Pancreas (tissue), 10 donors: Measurements from ENCODE around the gene ANKRD23. TPM values are rescaled to one million over a fixed set of nuclear protein-coding genes. Genes with fewer than 3 reads are reported as not detected.

Source experiments
- ATAC-seq, 4 donors: fragments of 200-7000 bp; cut with Tn5 transposase; one replicate each; pipeline versions ENCODE4 v1.8.0 to v1.9.1; 2020; ENCODE audit warnings: mild to moderate bottlenecking in 4 of 4, moderate library complexity in 4 of 4
- DNase-seq, 6 donors: peaks; one replicate each; pipeline ENCODE4 v3.0.0-alpha.2; 2020
- FAIRE-seq: peaks from 2 replicates; lab custom pipeline; 2012; peaks lifted over from hg19 to GRCh38; lab: Jason Lieb, UNC
- H3K27ac ChIP-seq, 4 donors: fragments of 200-600 bp; sonication (generic); 1 replicate in 3 of 4; 2 replicates in 1 of 4; pipeline versions ENCODE4 v1.5.0 to v1.8.0; 2020
- H3K27me3 ChIP-seq, 4 donors: fragments of 200-600 bp; one replicate each; pipeline ENCODE4 v1.8.0; 2021
- H3K36me3 ChIP-seq, 3 donors: fragments of 200-600 bp; sonication (generic) in 1 of 3; one replicate each; pipeline versions ENCODE4 v1.5.0 to v1.8.0; 2020 to 2021
- H3K4me1 ChIP-seq, 3 donors: fragments of 200-600 bp; one replicate each; pipeline ENCODE4 v1.8.0; 2021
- H3K4me3 ChIP-seq, 4 donors: fragments of 200-600 bp; sonication (generic) in 2 of 4; one replicate each; pipeline versions ENCODE4 v1.5.0 to v1.8.0; 2020 to 2021
- H3K9me3 ChIP-seq, 4 donors: fragments of 200-600 bp; one replicate each; pipeline ENCODE4 v1.8.0; 2021
- CTCF ChIP-seq, 4 donors: fragments of 200-600 bp; sonication (generic) in 3 of 4; IDR thresholded peaks; one replicate each; pipeline versions ENCODE4 v1.5.0 to v1.8.0; 2021; ENCODE audit warnings: antibody characterized with exemption in 4 of 4
- WGBS, 2 donors: extraction: QIAGEN DNeasy Blood & Tissue Kit; methylation state at CpG; one replicate each; pipeline ENCODE4 v1.1.7; 2013; 5-methylcytosine and 5-hydroxymethylcytosine counted together
- intact Hi-C, 3 donors: fragments of 100-400 bp; cut with DNase I; formaldehyde crosslinking; loops; one replicate each; pipeline versions ENCODE4 v1.11.1 to v1.14.2; 2022
- polyA plus RNA-seq, 2 donors: library from polyadenylated mRNA; stranded (reverse); fragments of 200-250 nt; gene quantifications; one replicate each; pipeline ENCODE4 v1.2.3, GENCODE V29; 2013
- total RNA-seq, 6 donors: library from RNA; stranded (reverse); fragmentation: NEBNext Ultra II Directional in 4 of 6; extraction: Animal tissue kit (Norgen Biotek cat#: 25700) in 4 of 6; gene quantifications; one replicate each; pipeline versions ENCODE4 v1.2.1 to v1.2.4, GENCODE V29; 2021 to 2023
- donor health status: healthy with polysubstance abuse.
- donor health status: DM: no; HTN: no; CAD: no; lungs with moderate emphysema.
- donor health status: DM: no; HTN: no; CAD: no.
- donor health status: control.
- donor health status: control.
- donor health status: Bipolar disorder and iron deficiency.
- donor health status: DM: yes; HTN: yes; CAD: no.
- donor health status: DM: no; HTN: no; CAD: no.
- donor health status: DM: no; HTN: no; CAD: no.
- donor health status: DM: yes; HTN: yes; CAD: no.

ANKRD23 gene
- total and polyA plus RNA-seq, 8 donors: 0.95 to 10.9 (median 2.9) TPM

DNA sequence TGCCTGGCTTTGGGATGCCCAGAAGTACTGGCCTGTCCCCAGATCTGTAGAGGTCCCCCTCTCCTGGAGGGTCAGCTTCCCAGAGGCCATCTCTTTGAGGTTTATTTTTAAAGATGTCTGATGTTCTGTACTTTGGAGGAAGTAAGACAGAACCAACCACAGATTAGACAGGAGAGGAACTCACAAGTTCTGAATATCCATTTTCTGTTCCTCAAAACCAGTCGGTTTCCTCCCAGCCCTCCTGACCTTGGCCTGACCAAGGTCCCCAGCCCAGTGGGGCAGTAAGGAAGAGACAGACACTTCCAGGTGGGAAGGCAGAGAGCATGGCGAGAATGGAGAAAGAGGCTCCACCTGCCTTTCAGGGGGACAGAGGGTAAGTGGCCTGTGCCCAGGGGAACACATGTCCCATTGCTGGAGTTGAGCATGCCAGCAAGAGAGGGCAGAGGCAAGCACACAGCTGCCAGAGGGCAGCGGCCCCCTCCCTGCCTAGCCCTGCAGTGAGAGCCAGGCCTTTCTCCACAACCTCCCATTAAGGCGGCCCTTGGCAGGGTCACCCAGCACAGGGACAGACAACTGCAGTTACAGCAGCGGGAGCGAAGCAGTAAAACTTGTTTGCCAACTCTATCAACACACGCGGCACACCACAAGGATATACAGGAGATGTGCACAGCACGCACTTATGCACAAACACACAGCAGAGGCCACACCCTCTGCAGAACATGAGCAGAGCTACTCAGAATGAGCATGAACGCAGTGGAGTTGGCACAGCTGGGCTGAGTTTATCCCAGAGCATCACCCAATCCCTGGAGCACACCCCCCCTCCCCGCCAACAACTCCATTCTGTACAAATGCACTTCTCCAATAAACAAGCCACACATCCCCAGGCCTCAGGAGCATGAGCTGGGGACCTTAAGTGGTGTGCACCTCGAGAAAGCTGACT, 44.5 kb upstream of the ANKRD23 start:
- Histone ChIP-seq H3K4me3 (no peak overlapping the region), H3K4me1 (peaks cover 0 to 8% (median 6%) of the 10 kb centered on the region in 3 donors), H3K9me3 (no peaks in the 10 kb centered on the region), H3K27ac (peak overlapping the region in 3 of 4 donors; percentile 1 to 60 (median 41)), H3K36me3 (no peaks in the 10 kb centered on the region), H3K27me3 (no peaks in the 10 kb centered on the region)
- FAIRE-seq (no peak), DNase-seq (peak in 4 of 6 donors; percentile 40 to 61 (median 57)), ATAC-seq (peak; percentile 56 to 86 (median 74))
- 34 to 39% methylated on average over 12 of the region's 12 CpGs for WGBS, 2 donors
- intact Hi-C loops: no loop called here
- no peak for TF ChIP-seq CTCF (IDR thresholded peaks at IDR 0.05)

DNA sequence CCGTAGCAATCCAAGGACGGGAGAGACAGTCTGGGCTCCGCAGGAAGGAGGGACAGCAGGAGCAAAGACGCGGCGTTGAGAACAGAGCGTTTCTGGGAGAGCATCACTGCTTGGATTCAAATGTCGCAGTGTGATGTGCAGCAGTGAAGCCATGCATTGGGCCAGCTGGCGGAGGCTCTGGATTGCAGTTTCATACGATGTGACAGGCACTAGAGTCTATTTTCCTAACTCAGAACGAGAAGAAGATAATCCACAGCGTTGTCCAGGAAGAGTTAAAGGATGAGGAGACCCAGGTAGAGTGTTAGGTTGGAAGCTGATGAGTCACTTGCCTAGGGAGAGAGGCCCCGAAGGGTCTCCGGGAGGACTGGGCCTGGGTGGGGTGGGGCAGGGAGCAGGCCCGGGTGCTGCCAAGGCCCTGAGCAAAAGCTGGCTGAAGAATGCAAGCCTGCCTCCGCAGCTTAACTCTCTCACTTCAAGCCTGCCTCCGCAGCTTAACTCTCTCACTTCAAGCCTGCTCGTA, 43.7 kb upstream of the ANKRD23 start:
- FAIRE-seq (no peak), DNase-seq (no peak), ATAC-seq (peak in 3 of 4 donors; percentile 5 to 15 (median 13))
- Histone ChIP-seq H3K36me3 (no peaks in the 10 kb centered on the region), H3K27ac (peak overlapping the region in 3 of 4 donors; percentile 1 to 60 (median 41)), H3K4me3 (no peak overlapping the region), H3K4me1 (peaks cover 0 to 8% (median 6%) of the 10 kb centered on the region in 3 donors), H3K27me3 (no peaks in the 10 kb centered on the region), H3K9me3 (no peaks in the 10 kb centered on the region)
- whole genome bisulfite sequencing, 2 donors: 77 to 84% methylated on average over 18 of the region's 18 CpGs
- intact Hi-C loops: no loop called here
- no peak for TF ChIP-seq CTCF (IDR thresholded peaks at IDR 0.05)

GRCh38 chr2:96885432-96886347, 41.9 kb upstream of the ANKRD23 start:
- no peak overlapping the region for H3K4me3 ChIP-seq
- ATAC-seq (no peak), DNase-seq (no peak), FAIRE-seq (no peak)
- H3K4me1 ChIP-seq: peaks cover 0 to 8% (median 6%) of the 10 kb centered on the region in 3 donors
- no peaks in the 10 kb centered on the region for H3K9me3 ChIP-seq
- no peaks in the 10 kb centered on the region for H3K36me3 ChIP-seq
- H3K27ac ChIP-seq: no peak overlapping the region
- H3K27me3 ChIP-seq: no peaks in the 10 kb centered on the region
- intact Hi-C loops: no loop called here
- 87 to 92% methylated on average over 23 of the region's 23 CpGs for WGBS, 2 donors
- TF ChIP-seq CTCF (IDR thresholded peaks at IDR 0.05): no peak

DNA sequence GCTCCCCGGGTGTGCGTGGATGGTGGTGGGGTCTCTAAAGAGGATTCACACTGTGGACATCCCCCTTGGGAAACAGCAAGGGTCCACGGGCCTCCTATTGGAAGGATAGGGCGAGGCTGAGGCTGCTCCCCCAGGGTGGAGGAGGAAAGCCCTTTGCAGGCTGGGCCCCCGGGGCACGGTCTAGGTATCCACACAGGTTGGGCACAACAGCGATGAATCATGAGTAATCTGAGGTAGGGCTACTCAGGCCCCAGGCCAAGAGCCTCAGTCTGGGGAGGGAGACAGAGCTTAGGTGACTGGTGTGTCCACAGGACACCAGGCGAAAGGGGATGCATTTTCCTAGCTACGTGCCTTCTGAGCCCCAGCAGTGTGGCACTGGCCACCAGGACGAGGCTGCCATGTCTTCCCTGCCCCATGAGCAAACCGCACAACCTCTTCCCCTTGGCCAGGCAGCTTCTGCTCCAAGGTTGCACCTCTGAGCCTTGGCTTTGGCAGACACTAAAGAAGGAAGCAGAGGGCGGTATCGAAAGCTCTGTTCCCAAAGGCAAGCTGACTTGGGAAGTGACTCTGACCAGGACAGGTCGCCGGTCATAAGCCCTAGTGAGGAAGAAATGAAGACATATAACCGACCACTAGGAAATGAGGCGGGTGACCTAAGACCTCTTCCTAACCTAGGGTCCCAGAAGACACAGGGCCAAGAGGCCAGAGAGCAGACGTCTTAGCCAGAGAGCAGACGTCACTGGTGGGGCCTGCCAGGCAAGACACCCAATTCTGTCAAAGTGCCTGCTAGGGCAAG, 40.7 kb upstream of the ANKRD23 start:
- H3K9me3 ChIP-seq: no peaks in the 10 kb centered on the region
- no peaks in the 10 kb centered on the region for H3K36me3 ChIP-seq
- TF ChIP-seq CTCF (IDR thresholded peaks at IDR 0.05): no peak
- H3K4me3 ChIP-seq: no peak overlapping the region
- no peak overlapping the region for H3K27ac ChIP-seq
- whole genome bisulfite sequencing, 2 donors: 82 to 90% methylated on average over 19 of the region's 19 CpGs
- ATAC-seq (no peak), DNase-seq (peak in 1 of 6 donors; percentile 47), FAIRE-seq (no peak)
- H3K27me3 ChIP-seq: no peaks in the 10 kb centered on the region
- peaks cover 0 to 8% (median 6%) of the 10 kb centered on the region in 3 donors for H3K4me1 ChIP-seq
- intact Hi-C loops: no loop called here
